SK-N-SH treated with all-trans-retinoic acid at 6 μM for 48 hours (cell line): Measurements from ENCODE around the gene ARHGEF7.

Source experiments
- ATAC-seq: fragments of 200-7000 bp; cut with Tn5 transposase; 3 replicates; pipeline ENCODE4 v1.9.1; 2020; ENCODE audit warnings: mild to moderate bottlenecking, moderate library complexity
- ARNTL ChIP-seq: fragments of 450-650 bp; formaldehyde crosslinking; IDR thresholded peaks from 2 replicates; pipeline ENCODE4 v1.5.0; 2020; ENCODE audit warnings: low read depth, mild to moderate bottlenecking, moderate library complexity, borderline replicate concordance
- BACH2 ChIP-seq: fragments of 250-450 bp; sonication (Bioruptor Pico); IDR thresholded peaks from 2 replicates; pipeline ENCODE4 v1.9.0; 2021; ENCODE audit warnings: mild to moderate bottlenecking, borderline replicate concordance
- CSDC2 ChIP-seq: fragments of 250-450 bp; sonication (Bioruptor Pico); IDR thresholded peaks from 2 replicates; pipeline ENCODE4 v1.5.0; 2020; ENCODE audit warnings: mild to moderate bottlenecking, moderate library complexity
- ESRRG ChIP-seq: fragments of 250-450 bp; sonication (Bioruptor Pico); IDR thresholded peaks from 2 replicates; pipeline ENCODE4 v1.6.1; 2021; ENCODE audit warnings: mild to moderate bottlenecking
- ISL1 ChIP-seq: fragments of 250-450 bp; sonication (Bioruptor Pico); IDR thresholded peaks from 2 replicates; pipeline ENCODE4 v2.1.2; 2022; ENCODE audit warnings: mild to moderate bottlenecking, moderate library complexity
- PPARA ChIP-seq: fragments of 250-450 bp; sonication (Bioruptor Pico); IDR thresholded peaks from 2 replicates; pipeline ENCODE4 v1.5.0; 2020; ENCODE audit warnings: mild to moderate bottlenecking, borderline replicate concordance
- SNAI2 ChIP-seq: fragments of 250-450 bp; sonication (Bioruptor Pico); IDR thresholded peaks from 2 replicates; pipeline ENCODE4 v1.5.0; 2020; ENCODE audit warnings: mild to moderate bottlenecking, moderate library complexity
- TCF4 ChIP-seq: fragments of 250-450 bp; sonication (Bioruptor Pico); IDR thresholded peaks from 2 replicates; pipeline ENCODE4 v1.8.0; 2021; ENCODE audit warnings: mild to moderate bottlenecking, moderate library complexity, borderline replicate concordance
- ZFP3 ChIP-seq: fragments of 250-450 bp; sonication (Bioruptor Pico); IDR thresholded peaks from 2 replicates; pipeline ENCODE4 v1.5.0; 2020; ENCODE audit warnings: mild to moderate bottlenecking, moderate library complexity
- ZFP30 ChIP-seq: fragments of 450-650 bp; formaldehyde crosslinking; IDR thresholded peaks from 2 replicates; pipeline ENCODE4 v1.5.0; 2022; ENCODE audit warnings: mild to moderate bottlenecking, moderate library complexity
- ZNF565 ChIP-seq: fragments of 450-650 bp; formaldehyde crosslinking; conservative IDR thresholded peaks from 2 replicates; pipeline ENCODE4 v1.5.0; 2020; ENCODE audit warnings: low read depth, mild to moderate bottlenecking, moderate library complexity
- ZNF70 ChIP-seq: fragments of 450-650 bp; formaldehyde crosslinking; IDR thresholded peaks from 2 replicates; pipeline ENCODE4 v1.5.0; 2020; ENCODE audit warnings: mild to moderate bottlenecking, moderate library complexity
- ZNF8 ChIP-seq: fragments of 450-650 bp; formaldehyde crosslinking; IDR thresholded peaks from 2 replicates; pipeline ENCODE4 v1.5.0; 2020; ENCODE audit warnings: mild to moderate bottlenecking, moderate library complexity
- TF ChIP-seq, protein P1 (sequence below): fragments of 250-450 bp; sonication (Bioruptor Pico); IDR thresholded peaks from 2 replicates; pipeline ENCODE4 v1.5.1; 2021; ENCODE audit warnings: mild to moderate bottlenecking, moderate library complexity
- TF ChIP-seq, protein P2 (sequence below): fragments of 250-450 bp; sonication (Bioruptor Pico); IDR thresholded peaks from 2 replicates; pipeline ENCODE4 v1.8.0; 2021; ENCODE audit warnings: low read depth, mild to moderate bottlenecking, moderate library complexity, borderline replicate concordance
- TF ChIP-seq, protein P3 (sequence below): fragments of 250-450 bp; sonication (Bioruptor Pico); IDR thresholded peaks from 2 replicates; pipeline ENCODE4 v1.5.1; 2020; ENCODE audit warnings: low read depth, mild to moderate bottlenecking, moderate library complexity
- TF ChIP-seq, protein P4 (sequence below): fragments of 250-450 bp; sonication (Bioruptor Pico); IDR thresholded peaks from 2 replicates; pipeline ENCODE4 v1.8.0; 2020; ENCODE audit warnings: mild to moderate bottlenecking, moderate library complexity, borderline replicate concordance
- TF ChIP-seq, protein P5 (sequence below): fragments of 250-450 bp; sonication (Bioruptor Pico); IDR thresholded peaks from 2 replicates; pipeline ENCODE4 v1.5.0; 2020; ENCODE audit warnings: mild to moderate bottlenecking, moderate library complexity

Gene ARHGEF7

DNA sequence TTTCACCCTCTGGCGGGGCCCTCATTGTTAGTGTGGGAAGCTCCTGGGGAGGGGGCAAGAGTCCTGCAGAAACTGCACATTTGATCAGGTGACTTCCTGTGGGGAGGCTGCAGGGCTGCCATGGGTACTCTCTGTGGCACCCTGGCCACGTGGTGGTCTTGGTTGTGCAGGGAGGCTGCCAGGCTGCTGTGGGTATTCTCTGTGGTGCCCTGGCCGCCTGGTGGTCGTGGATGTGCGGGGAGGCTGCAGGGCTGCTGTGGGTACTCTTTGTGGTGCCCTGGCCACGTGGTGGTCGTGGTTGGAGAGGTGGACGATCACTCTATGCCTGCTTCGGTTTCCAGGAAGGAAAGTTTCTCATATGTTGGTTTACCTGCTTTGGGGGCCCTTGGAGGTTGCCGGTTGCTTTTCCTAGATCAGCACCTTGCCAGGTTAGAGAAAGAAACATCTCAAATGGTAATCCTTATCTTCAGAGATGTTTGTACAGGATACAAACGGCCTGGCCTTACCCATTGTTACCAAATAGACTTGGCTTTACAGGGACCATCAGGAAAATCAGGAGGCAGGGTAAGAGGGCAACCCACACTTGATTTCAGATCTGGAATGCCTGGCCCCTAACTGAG lies 228.2 kb downstream of the ARHGEF7 start:
- TF ChIP-seq CSDC2 (CRISPR knock-in tag): no peak
- no peak for ATAC-seq

DNA sequence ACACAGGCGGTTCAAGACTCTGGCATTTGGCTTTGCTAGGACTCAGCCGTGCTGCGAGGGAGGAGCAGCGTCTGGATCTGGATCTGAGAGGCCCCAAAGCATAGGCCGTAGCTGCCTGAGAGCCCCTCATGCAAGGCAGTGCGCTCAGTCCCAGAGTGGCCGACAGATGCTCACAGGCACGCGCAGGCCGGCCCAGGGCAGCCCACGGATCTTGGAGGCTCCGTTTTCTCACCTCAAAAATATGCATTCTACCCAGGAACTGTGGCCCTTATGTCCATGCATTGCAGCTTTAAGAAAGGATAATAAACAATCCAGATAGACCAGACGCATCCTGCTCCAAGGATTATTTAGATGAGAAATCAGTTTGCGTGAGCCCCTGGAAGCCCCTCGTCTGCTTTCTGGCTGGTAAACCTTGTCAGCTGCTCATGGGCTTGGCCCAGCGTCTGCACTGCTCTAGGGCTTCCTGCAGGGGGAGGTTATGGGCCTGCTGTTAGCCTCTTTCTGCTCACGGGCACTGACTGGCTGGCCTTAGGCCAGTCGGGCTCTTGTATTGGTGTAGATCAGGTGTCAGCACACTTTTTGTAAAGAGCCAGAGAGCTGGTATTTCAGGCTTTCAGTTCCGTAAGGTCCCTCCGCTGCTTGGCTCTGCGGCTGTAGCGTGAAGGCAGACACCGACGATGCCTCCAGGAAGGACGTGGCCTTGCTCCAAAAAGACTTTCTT lies 229.5 kb downstream of the ARHGEF7 start:
- ATAC-seq: peak; percentile 73
- TF ChIP-seq ESRRG (no peak), ARNTL (CRISPR knock-in tag) (no peak)

DNA sequence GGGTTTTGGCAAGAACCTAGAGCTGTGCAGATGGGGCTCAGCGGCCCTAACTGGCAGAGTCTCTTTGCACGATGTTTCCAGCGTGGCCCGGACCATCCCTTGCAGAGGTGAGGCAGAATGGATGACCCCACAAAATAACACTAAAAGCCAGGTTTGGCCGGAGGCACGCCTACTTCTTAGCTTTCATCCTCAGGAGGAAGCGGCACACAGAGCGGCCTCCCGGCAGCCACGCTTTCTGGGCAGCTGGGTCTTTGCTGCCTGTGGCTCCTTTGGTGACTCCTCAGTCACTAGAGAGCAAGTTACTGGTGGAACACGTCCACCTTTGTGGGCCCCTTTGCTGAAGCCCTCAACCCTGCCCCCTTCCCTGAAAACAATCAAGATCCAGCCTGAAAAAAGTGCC lies 230.6 kb downstream of the ARHGEF7 start:
- TF ChIP-seq ZNF565 (CRISPR knock-in tag) (no peak), ZNF8 (CRISPR knock-in tag) (no peak), ISL1 (CRISPR knock-in tag) (no peak)
- TF ChIP-seq, protein P1, sequence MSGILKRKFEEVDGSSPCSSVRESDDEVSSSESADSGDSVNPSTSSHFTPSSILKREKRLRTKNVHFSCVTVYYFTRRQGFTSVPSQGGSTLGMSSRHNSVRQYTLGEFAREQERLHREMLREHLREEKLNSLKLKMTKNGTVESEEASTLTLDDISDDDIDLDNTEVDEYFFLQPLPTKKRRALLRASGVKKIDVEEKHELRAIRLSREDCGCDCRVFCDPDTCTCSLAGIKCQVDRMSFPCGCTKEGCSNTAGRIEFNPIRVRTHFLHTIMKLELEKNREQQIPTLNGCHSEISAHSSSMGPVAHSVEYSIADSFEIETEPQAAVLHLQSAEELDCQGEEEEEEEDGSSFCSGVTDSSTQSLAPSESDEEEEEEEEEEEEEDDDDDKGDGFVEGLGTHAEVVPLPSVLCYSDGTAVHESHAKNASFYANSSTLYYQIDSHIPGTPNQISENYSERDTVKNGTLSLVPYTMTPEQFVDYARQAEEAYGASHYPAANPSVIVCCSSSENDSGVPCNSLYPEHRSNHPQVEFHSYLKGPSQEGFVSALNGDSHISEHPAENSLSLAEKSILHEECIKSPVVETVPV (CRISPR knock-in tag): no peak
- TF ChIP-seq, all 23 proteins: peak for 0
- no peak for ATAC-seq

DNA sequence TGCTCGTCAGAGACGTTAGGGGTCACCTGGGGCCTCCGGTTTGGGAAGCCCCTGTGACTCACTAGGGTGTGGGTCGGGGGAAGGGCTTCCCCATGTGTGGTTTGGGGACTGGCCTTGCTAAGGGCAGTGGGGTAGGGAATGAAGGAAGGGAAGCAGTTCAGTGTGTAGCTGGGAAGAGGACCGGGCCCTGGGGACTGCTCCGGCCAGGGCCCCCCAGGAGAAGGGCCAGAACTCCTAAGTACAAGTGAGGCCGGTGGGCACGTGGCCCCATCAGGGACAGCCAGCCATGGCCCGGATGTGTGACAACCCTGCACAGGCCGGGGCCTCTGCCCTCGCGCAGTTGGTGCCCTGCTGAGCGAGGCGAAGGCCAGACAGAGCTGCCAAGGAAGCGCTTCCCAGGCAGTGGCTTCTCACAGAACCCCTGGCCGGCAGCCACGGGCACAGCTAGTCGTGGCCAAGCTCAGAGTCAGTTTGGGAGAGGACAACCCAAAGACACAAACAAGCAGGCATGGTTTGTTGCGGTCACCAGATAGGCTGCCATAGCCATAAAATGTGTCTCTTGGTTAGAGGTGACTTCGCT lies 231.1 kb downstream of the ARHGEF7 start:
- ATAC-seq: no peak
- TF ChIP-seq ZFP30: no peak

DNA sequence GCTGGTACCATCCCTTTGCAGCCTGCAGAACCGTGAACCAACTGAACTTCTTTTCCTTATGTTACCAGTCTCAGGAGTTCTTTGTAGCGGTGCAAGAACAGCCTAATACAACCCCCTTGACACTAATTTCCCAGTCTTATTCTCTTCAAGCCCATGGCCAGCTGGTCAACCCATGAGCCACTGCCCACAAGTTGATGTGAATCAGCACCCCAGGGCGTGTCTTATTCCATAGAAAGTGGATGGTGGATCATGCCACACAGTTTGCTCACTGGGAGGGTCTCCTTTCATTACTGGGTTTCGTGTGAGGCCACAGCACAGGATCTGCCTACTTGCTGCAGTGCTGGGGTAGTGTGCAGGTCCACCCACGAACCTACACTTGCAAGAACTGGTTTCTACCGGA lies 232.3 kb downstream of the ARHGEF7 start:
- TF ChIP-seq ZFP3 (CRISPR knock-in tag) (no peak), ARNTL (CRISPR knock-in tag) (no peak), PPARA (CRISPR knock-in tag) (no peak), CSDC2 (CRISPR knock-in tag) (no peak)
- TF ChIP-seq, protein P2, sequence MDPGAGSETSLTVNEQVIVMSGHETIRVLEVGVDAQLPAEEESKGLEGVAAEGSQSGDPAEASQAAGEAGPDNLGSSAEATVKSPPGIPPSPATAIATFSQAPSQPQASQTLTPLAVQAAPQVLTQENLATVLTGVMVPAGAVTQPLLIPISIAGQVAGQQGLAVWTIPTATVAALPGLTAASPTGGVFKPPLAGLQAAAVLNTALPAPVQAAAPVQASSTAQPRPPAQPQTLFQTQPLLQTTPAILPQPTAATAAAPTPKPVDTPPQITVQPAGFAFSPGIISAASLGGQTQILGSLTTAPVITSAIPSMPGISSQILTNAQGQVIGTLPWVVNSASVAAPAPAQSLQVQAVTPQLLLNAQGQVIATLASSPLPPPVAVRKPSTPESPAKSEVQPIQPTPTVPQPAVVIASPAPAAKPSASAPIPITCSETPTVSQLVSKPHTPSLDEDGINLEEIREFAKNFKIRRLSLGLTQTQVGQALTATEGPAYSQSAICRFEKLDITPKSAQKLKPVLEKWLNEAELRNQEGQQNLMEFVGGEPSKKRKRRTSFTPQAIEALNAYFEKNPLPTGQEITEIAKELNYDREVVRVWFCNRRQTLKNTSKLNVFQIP (CRISPR knock-in tag): no peak
- TF ChIP-seq, protein P3, sequence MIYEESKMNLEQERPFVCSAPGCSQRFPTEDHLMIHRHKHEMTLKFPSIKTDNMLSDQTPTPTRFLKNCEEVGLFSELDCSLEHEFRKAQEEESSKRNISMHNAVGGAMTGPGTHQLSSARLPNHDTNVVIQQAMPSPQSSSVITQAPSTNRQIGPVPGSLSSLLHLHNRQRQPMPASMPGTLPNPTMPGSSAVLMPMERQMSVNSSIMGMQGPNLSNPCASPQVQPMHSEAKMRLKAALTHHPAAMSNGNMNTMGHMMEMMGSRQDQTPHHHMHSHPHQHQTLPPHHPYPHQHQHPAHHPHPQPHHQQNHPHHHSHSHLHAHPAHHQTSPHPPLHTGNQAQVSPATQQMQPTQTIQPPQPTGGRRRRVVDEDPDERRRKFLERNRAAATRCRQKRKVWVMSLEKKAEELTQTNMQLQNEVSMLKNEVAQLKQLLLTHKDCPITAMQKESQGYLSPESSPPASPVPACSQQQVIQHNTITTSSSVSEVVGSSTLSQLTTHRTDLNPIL: no peak
- no peak for ATAC-seq

DNA sequence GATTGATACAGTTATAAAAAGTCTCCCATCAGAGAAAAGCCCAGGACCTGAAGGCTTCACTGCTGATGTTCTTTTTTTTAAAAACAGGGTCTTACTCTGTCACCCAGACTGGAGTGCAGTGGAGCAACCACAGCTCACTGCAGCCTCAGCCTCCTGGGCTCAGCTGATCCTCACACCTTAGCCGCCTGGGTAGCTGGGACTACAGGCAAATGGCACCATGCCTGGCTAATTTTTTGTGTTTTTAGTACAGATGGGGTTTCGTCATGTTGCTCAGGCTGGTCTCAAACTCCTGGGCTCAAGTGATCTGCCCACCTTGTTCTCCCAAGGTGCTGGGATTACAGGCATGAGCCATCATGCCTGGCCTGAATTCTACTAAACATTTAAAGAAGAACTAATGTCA lies 238.4 kb downstream of the ARHGEF7 start:
- no peak for TF ChIP-seq TCF4 (CRISPR knock-in tag)
- TF ChIP-seq, protein P1 (CRISPR knock-in tag): no peak
- no peak for TF ChIP-seq ZNF565 (CRISPR knock-in tag)
- no peak for TF ChIP-seq ISL1 (CRISPR knock-in tag)
- TF ChIP-seq, protein P4, sequence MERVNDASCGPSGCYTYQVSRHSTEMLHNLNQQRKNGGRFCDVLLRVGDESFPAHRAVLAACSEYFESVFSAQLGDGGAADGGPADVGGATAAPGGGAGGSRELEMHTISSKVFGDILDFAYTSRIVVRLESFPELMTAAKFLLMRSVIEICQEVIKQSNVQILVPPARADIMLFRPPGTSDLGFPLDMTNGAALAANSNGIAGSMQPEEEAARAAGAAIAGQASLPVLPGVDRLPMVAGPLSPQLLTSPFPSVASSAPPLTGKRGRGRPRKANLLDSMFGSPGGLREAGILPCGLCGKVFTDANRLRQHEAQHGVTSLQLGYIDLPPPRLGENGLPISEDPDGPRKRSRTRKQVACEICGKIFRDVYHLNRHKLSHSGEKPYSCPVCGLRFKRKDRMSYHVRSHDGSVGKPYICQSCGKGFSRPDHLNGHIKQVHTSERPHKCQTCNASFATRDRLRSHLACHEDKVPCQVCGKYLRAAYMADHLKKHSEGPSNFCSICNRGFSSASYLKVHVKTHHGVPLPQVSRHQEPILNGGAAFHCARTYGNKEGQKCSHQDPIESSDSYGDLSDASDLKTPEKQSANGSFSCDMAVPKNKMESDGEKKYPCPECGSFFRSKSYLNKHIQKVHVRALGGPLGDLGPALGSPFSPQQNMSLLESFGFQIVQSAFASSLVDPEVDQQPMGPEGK (CRISPR knock-in tag): no peak
- TF ChIP-seq SNAI2: no peak
- no peak for TF ChIP-seq ZNF8 (CRISPR knock-in tag)
- TF ChIP-seq BACH2: no peak
- no peak for TF ChIP-seq ZNF70 (CRISPR knock-in tag)
- TF ChIP-seq, protein P5, sequence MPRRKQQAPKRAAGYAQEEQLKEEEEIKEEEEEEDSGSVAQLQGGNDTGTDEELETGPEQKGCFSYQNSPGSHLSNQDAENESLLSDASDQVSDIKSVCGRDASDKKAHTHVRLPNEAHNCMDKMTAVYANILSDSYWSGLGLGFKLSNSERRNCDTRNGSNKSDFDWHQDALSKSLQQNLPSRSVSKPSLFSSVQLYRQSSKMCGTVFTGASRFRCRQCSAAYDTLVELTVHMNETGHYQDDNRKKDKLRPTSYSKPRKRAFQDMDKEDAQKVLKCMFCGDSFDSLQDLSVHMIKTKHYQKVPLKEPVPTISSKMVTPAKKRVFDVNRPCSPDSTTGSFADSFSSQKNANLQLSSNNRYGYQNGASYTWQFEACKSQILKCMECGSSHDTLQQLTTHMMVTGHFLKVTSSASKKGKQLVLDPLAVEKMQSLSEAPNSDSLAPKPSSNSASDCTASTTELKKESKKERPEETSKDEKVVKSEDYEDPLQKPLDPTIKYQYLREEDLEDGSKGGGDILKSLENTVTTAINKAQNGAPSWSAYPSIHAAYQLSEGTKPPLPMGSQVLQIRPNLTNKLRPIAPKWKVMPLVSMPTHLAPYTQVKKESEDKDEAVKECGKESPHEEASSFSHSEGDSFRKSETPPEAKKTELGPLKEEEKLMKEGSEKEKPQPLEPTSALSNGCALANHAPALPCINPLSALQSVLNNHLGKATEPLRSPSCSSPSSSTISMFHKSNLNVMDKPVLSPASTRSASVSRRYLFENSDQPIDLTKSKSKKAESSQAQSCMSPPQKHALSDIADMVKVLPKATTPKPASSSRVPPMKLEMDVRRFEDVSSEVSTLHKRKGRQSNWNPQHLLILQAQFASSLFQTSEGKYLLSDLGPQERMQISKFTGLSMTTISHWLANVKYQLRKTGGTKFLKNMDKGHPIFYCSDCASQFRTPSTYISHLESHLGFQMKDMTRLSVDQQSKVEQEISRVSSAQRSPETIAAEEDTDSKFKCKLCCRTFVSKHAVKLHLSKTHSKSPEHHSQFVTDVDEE: no peak
- no peak for ATAC-seq
